UCSD-AML1 (cell line): ENCODE measurements around the gene RPAIN.
"Not testable (repeated sequence)": the region's sequence is repeated elsewhere in the genome, so short reads cannot be mapped to it uniquely, and the experiment has no call there.

Experiments
- DNase-seq: peaks from one replicate; lab custom pipeline; 2025; ENCODE audit not compliant: unreplicated experiment; lab: John Stamatoyannopoulos, UW

Gene RPAIN

GRCh38 chr17:5429191-5429887 lies 9.4 kb downstream of the RPAIN start:
- no peak for DNase-seq

GRCh38 chr17:5430413-5430999 lies 10.5 kb downstream of the RPAIN start:
- DNase-seq = no peak

- not testable (repeated sequence) for DNase-seq
Measured at GRCh38 chr17:5431234-5431633, 11.3 kb downstream of the RPAIN start.

- no peak for DNase-seq
Measured at GRCh38 chr17:5431949-5432556, 12.1 kb downstream of the RPAIN start.

- DNase-seq = no peak
Measured at GRCh38 chr17:5434984-5435383, 15.0 kb downstream of the RPAIN start.

- not testable (repeated sequence) for DNase-seq
Measured at GRCh38 chr17:5435781-5436315, 15.9 kb downstream of the RPAIN start.

- DNase-seq = no peak
Measured at GRCh38 chr17:5437721-5438317, 17.8 kb downstream of the RPAIN start.

GRCh38 chr17:5438716-5439445 lies 18.9 kb downstream of the RPAIN start, which contains the start of gene C1QBP:
TSS of gene C1QBP (minus strand) at chr17:5439155. CDS start at chr17:5439073, 82 bp downstream.
- DNase-seq = peak; percentile 98

- DNase-seq = no peak
Measured at GRCh38 chr17:5439446-5439764, 19.4 kb downstream of the RPAIN start.

- no peak for DNase-seq
Measured at GRCh38 chr17:5443728-5444127, 23.7 kb downstream of the RPAIN start.

- no peak for DNase-seq
Measured at GRCh38 chr17:5444209-5444608, 24.2 kb downstream of the RPAIN start.

- no peak for DNase-seq
Measured at GRCh38 chr17:5446786-5447185, 26.8 kb downstream of the RPAIN start.

GRCh38 chr17:5464717-5465507 lies 44.9 kb downstream of the RPAIN start:
- no peak for DNase-seq

GRCh38 chr17:5466295-5466694 lies 46.3 kb downstream of the RPAIN start:
- no peak for DNase-seq

GRCh38 chr17:5467416-5467815 lies 47.4 kb downstream of the RPAIN start:
- DNase-seq = no peak

- no peak for DNase-seq
Measured at GRCh38 chr17:5468075-5468473, 48.1 kb downstream of the RPAIN start.

- no peak for DNase-seq
Measured at GRCh38 chr17:5472511-5472910, 52.5 kb downstream of the RPAIN start.

- no peak for DNase-seq
Measured at GRCh38 chr17:5473906-5474305, 53.9 kb downstream of the RPAIN start.

- DNase-seq = no peak
Measured at GRCh38 chr17:5478992-5479391, 59.0 kb downstream of the RPAIN start.

GRCh38 chr17:5480962-5481361 lies 61.0 kb downstream of the RPAIN start:
- DNase-seq = no peak
